GM23248 (cell line): ENCODE results near the gene CHD9. TPM values are rescaled to one million over a fixed set of nuclear protein-coding genes. Genes with fewer than 3 reads are reported as not detected.
"Not testable (repeated sequence)": the region's sequence is repeated elsewhere in the genome, so short reads cannot be mapped to it uniquely, and the experiment has no call there.

Experiments used
- DNase-seq: peaks from one replicate; pipeline ENCODE4 v3.0.0-alpha.2; 2015
- H2AFZ ChIP-seq: fragments of 200-600 bp; sonication (generic); 2 replicates; pipeline ENCODE4 v1.6.1; 2016; ENCODE audit warnings: antibody characterized with exemption
- H3F3A ChIP-seq: fragments of 200-600 bp; sonication (generic); 2 replicates; pipeline ENCODE4 v1.6.1; 2016; ENCODE audit warnings: mild to moderate bottlenecking, antibody characterized with exemption, mixed run types; ENCODE audit not compliant: insufficient read depth
- H3K27ac ChIP-seq: fragments of 200-600 bp; sonication (generic); 2 replicates; pipeline ENCODE4 v1.5.1; 2016; ENCODE audit warnings: mild to moderate bottlenecking
- H3K27me3 ChIP-seq: fragments of 200-600 bp; sonication (generic); replicated peaks from 2 replicates; pipeline ENCODE4 v1.6.1; 2016; ENCODE audit warnings: mild to moderate bottlenecking; ENCODE audit not compliant: insufficient read depth
- H3K36me3 ChIP-seq: fragments of 200-600 bp; sonication (generic); 2 replicates; pipeline ENCODE4 v1.6.1; 2016; ENCODE audit warnings: low read depth, mild to moderate bottlenecking
- H3K4me1 ChIP-seq: fragments of 200-600 bp; sonication (generic); 2 replicates; pipeline ENCODE4 v1.6.1; 2016; ENCODE audit warnings: mild to moderate bottlenecking; ENCODE audit not compliant: insufficient read depth
- H3K4me2 ChIP-seq: fragments of 200-600 bp; sonication (generic); one replicate; pipeline ENCODE4 v1.6.1; 2016; ENCODE audit warnings: mild to moderate bottlenecking; ENCODE audit not compliant: unreplicated experiment
- H3K4me3 ChIP-seq: fragments of 200-600 bp; sonication (generic); 2 replicates; pipeline ENCODE4 v1.5.1; 2016; ENCODE audit warnings: mild to moderate bottlenecking
- H3K79me2 ChIP-seq: fragments of 200-600 bp; sonication (generic); 2 replicates; pipeline ENCODE4 v1.6.1; 2016; ENCODE audit warnings: mild to moderate bottlenecking; ENCODE audit not compliant: insufficient read depth
- H3K9ac ChIP-seq: fragments of 200-600 bp; sonication (generic); 2 replicates; pipeline ENCODE4 v1.6.1; 2016; ENCODE audit warnings: mild to moderate bottlenecking
- H3K9me2 ChIP-seq: fragments of 200-600 bp; sonication (generic); 2 replicates; pipeline ENCODE4 v1.6.1; 2016; ENCODE audit warnings: mixed run types, mild to moderate bottlenecking, moderate library complexity; ENCODE audit not compliant: insufficient read depth
- H3K9me3 ChIP-seq: fragments of 200-600 bp; sonication (generic); one replicate; pipeline ENCODE4 v1.6.1; 2017; ENCODE audit warnings: low read depth
- H4K20me1 ChIP-seq: fragments of 200-600 bp; sonication (generic); 2 replicates; pipeline ENCODE4 v1.6.0; 2016; ENCODE audit not compliant: insufficient read depth
- EZH2 ChIP-seq: fragments of 200-600 bp; sonication (generic); IDR thresholded peaks from 2 replicates; pipeline ENCODE4 v1.6.1; 2018; ENCODE audit warnings: antibody characterized with exemption, mild to moderate bottlenecking; ENCODE audit not compliant: insufficient read depth, poor library complexity, severe bottlenecking
- EZH2phosphoT487 ChIP-seq: fragments of 200-600 bp; sonication (generic); IDR thresholded peaks from 2 replicates; pipeline ENCODE4 v1.6.1; 2018; ENCODE audit warnings: antibody characterized with exemption, moderate library complexity, mild to moderate bottlenecking, low read depth; ENCODE audit not compliant: insufficient read depth
- WGBS, 2 experiments: methylation state at CpG; one replicate each; pipeline ENCODE4 v1.1.6; 2015 to 2017; ENCODE audit warnings: low lambda C conversion rate in 2 of 2, low coverage in 1 of 2; ENCODE audit errors: missing lambda C conversion rate in 2 of 2; 5-methylcytosine and 5-hydroxymethylcytosine counted together
- in situ Hi-C: fragments of 300-500 bp; cut with MboI; formaldehyde crosslinking; loops from 2 replicates; pipeline ENCODE4 v1.15.0; 2020
- polyA plus RNA-seq: library from polyadenylated mRNA; unstranded; fragments of >200 nt; fragmentation: Nextera tagmentation; extraction: Ambion mirVana; gene quantifications from 2 replicates; pipeline ENCODE4 v1.2.1, GENCODE V29; 2016
- total RNA-seq: library from RNA; depleted of rRNA; stranded (reverse); fragments of >200 nt; shearing (Covaris generic); gene quantifications from 2 replicates; pipeline ENCODE4 v1.2.3, GENCODE V29; 2014

Gene CHD9
- total and polyA plus RNA-seq, 2 experiments from 2014 or later, result 20.5 to 47.4 TPM

DNA sequence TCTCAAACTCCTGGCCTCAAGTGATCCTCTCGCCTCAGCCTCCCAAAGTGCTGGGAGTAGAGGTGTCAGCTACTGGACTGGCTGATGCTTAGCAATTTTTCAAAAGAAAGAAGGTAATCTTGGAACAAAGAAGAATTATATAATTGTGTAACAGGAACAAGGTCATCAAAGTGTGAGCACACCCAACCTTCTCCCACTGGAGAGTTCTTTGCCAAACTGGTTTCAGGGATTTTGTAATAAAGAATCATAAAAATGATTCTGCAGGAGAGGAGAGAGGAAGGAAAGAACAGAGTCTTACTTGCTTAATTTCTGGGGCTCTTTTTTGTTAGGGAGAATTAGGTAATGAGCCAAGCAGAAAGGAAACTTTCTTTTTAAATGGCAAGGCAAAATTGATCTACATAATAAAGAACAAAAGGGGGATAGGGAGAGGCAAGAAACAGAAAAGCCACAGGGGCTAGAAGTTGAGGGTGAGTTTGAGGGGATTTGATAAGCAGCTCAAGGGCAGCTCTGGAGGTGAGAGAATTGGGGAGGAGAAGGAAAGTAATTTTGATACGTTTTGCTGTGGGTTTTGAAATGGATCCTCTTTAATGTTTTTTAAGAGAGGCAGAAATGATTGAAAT, 23.4 kb upstream of the CHD9 start:
- Histone ChIP-seq H3K4me2 (no peak overlapping the region), H3K4me3 (no peak overlapping the region), H3K9ac (no peak overlapping the region), H3K9me2 (no peaks in the 10 kb centered on the region), H3K79me2 (no peaks in the 10 kb centered on the region), H4K20me1 (no peaks in the 10 kb centered on the region), H2AFZ (no peak overlapping the region), H3K9me3 (no peaks in the 10 kb centered on the region), H3K27me3 (no peaks in the 10 kb centered on the region), H3K36me3 (no peaks in the 10 kb centered on the region), H3K27ac (no peak overlapping the region), H3F3A (no peaks in the 10 kb centered on the region), H3K4me1 (no peaks in the 10 kb centered on the region)
- TF ChIP-seq EZH2phosphoT487 (no peak), EZH2 (no peak)
- no peak for DNase-seq
- in situ Hi-C loops, result no loop called here
- 39 to 56% methylated on average over 2 of the region's 2 CpGs for WGBS, 2 experiments

GRCh38 chr16:53034306-53034705, 20.5 kb upstream of the CHD9 start:
- Histone ChIP-seq H3K4me2 (no peak overlapping the region), H3K9me2 (no peaks in the 10 kb centered on the region), H3K27me3 (no peaks in the 10 kb centered on the region), H3K4me1 (no peaks in the 10 kb centered on the region), H2AFZ (no peak overlapping the region), H3K27ac (no peak overlapping the region), H3K4me3 (no peak overlapping the region), H3F3A (no peaks in the 10 kb centered on the region), H3K36me3 (no peaks in the 10 kb centered on the region), H4K20me1 (no peaks in the 10 kb centered on the region), H3K9ac (no peak overlapping the region), H3K9me3 (no peaks in the 10 kb centered on the region), H3K79me2 (no peaks in the 10 kb centered on the region)
- in situ Hi-C loops, result no loop called here
- DNase-seq, result peak; percentile 48
- TF ChIP-seq EZH2phosphoT487 (no peak), EZH2 (no peak)
- 44 to 48% methylated on average over 6 of the region's 6 CpGs for WGBS, 2 experiments

- Histone ChIP-seq H3K79me2 (no peaks in the 10 kb centered on the region), H3K4me2 (no peak overlapping the region), H4K20me1 (no peaks in the 10 kb centered on the region), H3K4me1 (no peaks in the 10 kb centered on the region), H3K27me3 (no peaks in the 10 kb centered on the region), H3K9me3 (no peaks in the 10 kb centered on the region), H3K9ac (no peak overlapping the region), H3F3A (no peaks in the 10 kb centered on the region), H3K9me2 (no peaks in the 10 kb centered on the region), H3K4me3 (no peak overlapping the region), H3K27ac (no peak overlapping the region), H2AFZ (no peak overlapping the region), H3K36me3 (no peaks in the 10 kb centered on the region)
- 81 to 87% methylated on average over 3 of the region's 3 CpGs for WGBS, 2 experiments
- no peak for DNase-seq
- TF ChIP-seq EZH2phosphoT487 (no peak), EZH2 (no peak)
- in situ Hi-C loops, result no loop called here
These were observed 19.4 kb upstream of the CHD9 start for GRCh38 chr16:53035176-53035942.

- no peaks in the 10 kb centered on the region for H4K20me1 ChIP-seq
- no peaks in the 10 kb centered on the region for H3K4me1 ChIP-seq
- H3F3A ChIP-seq, result no peaks in the 10 kb centered on the region
- H2AFZ ChIP-seq, result no peak overlapping the region
- TF ChIP-seq EZH2phosphoT487 (no peak), EZH2 (no peak)
- no peaks in the 10 kb centered on the region for H3K9me3 ChIP-seq
- WGBS, 2 experiments, result 83 to 86% methylated on average over 6 of the region's 6 CpGs
- in situ Hi-C loops, result no loop called here
- no peak overlapping the region for H3K4me2 ChIP-seq
- no peak overlapping the region for H3K27ac ChIP-seq
- no peaks in the 10 kb centered on the region for H3K79me2 ChIP-seq
- H3K9me2 ChIP-seq, result no peaks in the 10 kb centered on the region
- no peaks in the 10 kb centered on the region for H3K36me3 ChIP-seq
- DNase-seq, result no peak
- no peaks in the 10 kb centered on the region for H3K27me3 ChIP-seq
- no peak overlapping the region for H3K4me3 ChIP-seq
- no peak overlapping the region for H3K9ac ChIP-seq
These were observed 18.7 kb upstream of the CHD9 start for GRCh38 chr16:53036066-53036465.

DNA sequence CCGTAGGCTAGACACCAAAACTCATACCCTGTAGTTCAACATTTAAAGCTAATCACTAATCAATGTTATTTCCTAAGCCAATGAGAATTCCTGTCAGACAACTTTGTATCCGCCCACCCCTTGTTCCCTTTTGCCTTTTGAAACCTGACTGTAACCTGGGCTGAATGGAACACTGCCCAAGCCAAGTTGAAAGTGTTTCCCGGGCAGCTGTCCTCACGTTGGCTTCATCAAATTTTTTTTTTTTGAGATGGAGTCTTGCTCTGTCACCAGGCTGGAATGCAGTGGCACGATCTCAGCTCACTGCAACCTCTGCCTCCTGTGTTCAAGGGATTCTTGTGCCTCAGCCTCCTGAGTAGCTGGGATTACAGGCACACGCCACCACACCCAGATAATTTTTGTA, 18.1 kb upstream of the CHD9 start:
- H3K9ac ChIP-seq, H3K27ac ChIP-seq, H3K36me3 ChIP-seq, H4K20me1 ChIP-seq, DNase-seq, H3K79me2 ChIP-seq, H3F3A ChIP-seq, H3K9me2 ChIP-seq, H2AFZ ChIP-seq, H3K4me2 ChIP-seq, H3K27me3 ChIP-seq, H3K4me1 ChIP-seq, in situ Hi-C loops, H3K9me3 ChIP-seq, H3K4me3 ChIP-seq: not testable (repeated sequence)
- 63 to 68% methylated on average over 6 of the region's 6 CpGs for WGBS, 2 experiments
